Measurements from ENCODE around the gene EEF1G. TPM values are rescaled to one million over a fixed set of nuclear protein-coding genes. Genes with fewer than 3 reads are reported as not detected.
"Not testable (repeated sequence)": the region's sequence is repeated elsewhere in the genome, so short reads cannot be mapped to it uniquely, and the experiment has no call there.

Gene EEF1G
- total RNA-seq, 1 experiment from 2014 or later = 1,815 TPM

- Histone ChIP-seq H3K9ac (ENCODE audit: low read length) (peak overlapping the region; percentile 98), H3K4me3 (ENCODE audit: low read length) (peak overlapping the region; percentile 94), H3K27ac (ENCODE audit: low read length) (no peak overlapping the region), H3K9me2 (replicated peaks; ENCODE audit: low read length) (no peaks in the 10 kb centered on the region), H3K9me3 (ENCODE audit: low read length) (no peaks in the 10 kb centered on the region), H3F3A (ENCODE audit: low read length, unreplicated experiment) (no peaks in the 10 kb centered on the region), H3K4me1 (ENCODE audit: insufficient read depth, low read length) (peaks cover 36% of the 10 kb centered on the region), H3K36me3 (ENCODE audit: low read depth, low read length) (peaks cover 54% of the 10 kb centered on the region), H3K27me3 (ENCODE audit: low read length) (no peaks in the 10 kb centered on the region), H2AFZ (ENCODE audit: low read length) (no peak overlapping the region), H3K79me2 (ENCODE audit: low read length) (peaks cover 86% of the 10 kb centered on the region), H3K4me2 (ENCODE audit: low read length) (peak overlapping the region; percentile 80), H4K20me1 (ENCODE audit: low read length) (peaks cover 35% of the 10 kb centered on the region)
- ATAC-seq (no peak), DNase-seq (no peak)
- POLR2A ChIA-PET (ENCODE audit: unreplicated experiment) = no interaction called here
- CTCF ChIA-PET = no interaction called here
- intact Hi-C loops (cut with micrococcal nuclease) = no loop called here
- no TSS peak for BruUV-seq (replicated peaks)
- TF ChIP-seq CTCF (conservative IDR thresholded peaks at IDR 0.05; ENCODE audit: low read depth, low read length) = no peak
- no peak for TF ChIP-seq EZH2 (IDR thresholded peaks at IDR 0.05; ENCODE audit: low read length, unreplicated experiment)
- TF ChIP-seq EZH2phosphoT487 (IDR thresholded peaks at IDR 0.05; ENCODE audit: borderline replicate concordance, low read length) = no peak
Observed at GRCh38 chr11:62572431-62572830, 1.3 kb downstream of the EEF1G start.

- ATAC-seq; POLR2A ChIA-PET (ENCODE audit: unreplicated experiment); H3K27me3 ChIP-seq (ENCODE audit: low read length); BruUV-seq (replicated peaks); H3K9me2 ChIP-seq (replicated peaks; ENCODE audit: low read length); DNase-seq; H2AFZ ChIP-seq (ENCODE audit: low read length); intact Hi-C loops (cut with micrococcal nuclease); H3K9me3 ChIP-seq (ENCODE audit: low read length); H3K27ac ChIP-seq (ENCODE audit: low read length); H3F3A ChIP-seq (ENCODE audit: low read length, unreplicated experiment): not testable (repeated sequence)
- peaks cover 45% of the 10 kb centered on the region for H4K20me1 ChIP-seq (ENCODE audit: low read length)
- CTCF ChIA-PET = interaction anchor here (1.0 kb wide), 1 partner anchor 29 kb away, joined by 3 read pairs; no protein-coding TSS in a partner anchor
- peaks cover 95% of the 10 kb centered on the region for H3K79me2 ChIP-seq (ENCODE audit: low read length)
- peaks cover 61% of the 10 kb centered on the region for H3K36me3 ChIP-seq (ENCODE audit: low read depth, low read length)
- peak overlapping the region; percentile 98 for H3K9ac ChIP-seq (ENCODE audit: low read length)
- peak overlapping the region; percentile 80 for H3K4me2 ChIP-seq (ENCODE audit: low read length)
- H3K4me3 ChIP-seq (ENCODE audit: low read length) = peak overlapping the region; percentile 94
- peaks cover 36% of the 10 kb centered on the region for H3K4me1 ChIP-seq (ENCODE audit: insufficient read depth, low read length)
Observed at GRCh38 chr11:62571493-62571892, 2.2 kb downstream of the EEF1G start.

GRCh38 chr11:62570903-62571302 is 2.8 kb downstream of the EEF1G start:
- H3K9me2 ChIP-seq (replicated peaks; ENCODE audit: low read length); H3K9ac ChIP-seq (ENCODE audit: low read length); H3K9me3 ChIP-seq (ENCODE audit: low read length); H2AFZ ChIP-seq (ENCODE audit: low read length); H3K27ac ChIP-seq (ENCODE audit: low read length); DNase-seq; ATAC-seq; BruUV-seq (replicated peaks); H3K27me3 ChIP-seq (ENCODE audit: low read length); H3F3A ChIP-seq (ENCODE audit: low read length, unreplicated experiment); intact Hi-C loops (cut with micrococcal nuclease): not testable (repeated sequence)
- Histone ChIP-seq H3K36me3 (ENCODE audit: low read depth, low read length) (peaks cover 61% of the 10 kb centered on the region), H3K4me2 (ENCODE audit: low read length) (peak overlapping the region; percentile 80), H3K4me3 (ENCODE audit: low read length) (peak overlapping the region; percentile 94; the same call in 1 of the 2 replicates), H3K4me1 (ENCODE audit: insufficient read depth, low read length) (peaks cover 34% of the 10 kb centered on the region), H4K20me1 (ENCODE audit: low read length) (peaks cover 50% of the 10 kb centered on the region), H3K79me2 (ENCODE audit: low read length) (peaks cover 95% of the 10 kb centered on the region)
- CTCF ChIA-PET = interaction anchor here (1.0 kb wide), 1 partner anchor 28 kb away, joined by 3 read pairs; no protein-coding TSS in a partner anchor
- POLR2A ChIA-PET (ENCODE audit: unreplicated experiment) = interaction anchor here (0.6 kb wide), 1 partner anchor 95 kb away, joined by 5 read pairs; no protein-coding TSS in a partner anchor

- Histone ChIP-seq H3K27me3 (ENCODE audit: low read length) (no peaks in the 10 kb centered on the region), H3K9ac (ENCODE audit: low read length) (no peak overlapping the region), H3K4me3 (ENCODE audit: low read length) (no peak overlapping the region), H3K36me3 (ENCODE audit: low read depth, low read length) (peaks cover 71% of the 10 kb centered on the region), H3K79me2 (ENCODE audit: low read length) (peaks cover 94% of the 10 kb centered on the region), H3K4me2 (ENCODE audit: low read length) (peak overlapping the region; percentile 22; the same call in 1 of the 2 replicates), H2AFZ (ENCODE audit: low read length) (no peak overlapping the region), H4K20me1 (ENCODE audit: low read length) (peaks cover 59% of the 10 kb centered on the region), H3K27ac (ENCODE audit: low read length) (no peak overlapping the region), H3F3A (ENCODE audit: low read length, unreplicated experiment) (peaks cover 4% of the 10 kb centered on the region), H3K4me1 (ENCODE audit: insufficient read depth, low read length) (peaks cover 22% of the 10 kb centered on the region), H3K9me3 (ENCODE audit: low read length) (no peaks in the 10 kb centered on the region), H3K9me2 (replicated peaks; ENCODE audit: low read length) (no peaks in the 10 kb centered on the region)
- CTCF ChIA-PET = interaction anchor here (0.6 kb wide), 1 partner anchor 53 kb away, joined by 6 read pairs; no protein-coding TSS in a partner anchor
- no peak for DNase-seq
- intact Hi-C loops (cut with micrococcal nuclease) = no loop called here
- TF ChIP-seq CTCF (conservative IDR thresholded peaks at IDR 0.05; ENCODE audit: low read depth, low read length) = no peak
- no peak for TF ChIP-seq EZH2phosphoT487 (IDR thresholded peaks at IDR 0.05; ENCODE audit: borderline replicate concordance, low read length)
- TF ChIP-seq EZH2 (IDR thresholded peaks at IDR 0.05; ENCODE audit: low read length, unreplicated experiment) = no peak
- no TSS peak for BruUV-seq (replicated peaks)
- ATAC-seq = no peak
- POLR2A ChIA-PET (ENCODE audit: unreplicated experiment) = no interaction called here
Observed at GRCh38 chr11:62569611-62570010, 4.1 kb downstream of the EEF1G start.
